Kidney capillary endothelial cell (primary cell): ENCODE data around the gene CDK5RAP2.

Source experiments
- DNase-seq: peaks from one replicate; pipeline ENCODE4 v3.0.0-alpha.2; 2018; ENCODE audit warnings: low spot score

The CDK5RAP2 gene

DNA sequence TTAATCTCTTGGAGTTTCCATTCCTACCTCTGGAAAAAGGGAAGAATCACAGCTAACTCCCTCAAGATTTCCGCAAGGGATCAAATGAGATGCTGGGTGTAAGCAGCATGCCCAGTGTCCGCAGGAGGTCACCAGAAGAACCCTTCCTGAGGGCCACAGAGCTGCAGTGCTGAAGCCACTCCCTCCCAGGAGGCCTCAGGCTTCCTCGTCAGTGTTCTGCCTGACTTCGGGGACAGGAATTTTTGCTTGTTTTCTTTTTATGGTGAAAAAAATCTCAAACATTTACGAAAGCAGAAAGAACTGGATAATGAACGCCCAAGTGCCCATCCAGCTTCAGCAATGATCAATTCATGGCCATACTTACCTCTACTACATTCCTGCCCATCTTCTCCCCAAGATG, 183.0 kb downstream of the CDK5RAP2 start:
- DNase-seq: no peak

DNA sequence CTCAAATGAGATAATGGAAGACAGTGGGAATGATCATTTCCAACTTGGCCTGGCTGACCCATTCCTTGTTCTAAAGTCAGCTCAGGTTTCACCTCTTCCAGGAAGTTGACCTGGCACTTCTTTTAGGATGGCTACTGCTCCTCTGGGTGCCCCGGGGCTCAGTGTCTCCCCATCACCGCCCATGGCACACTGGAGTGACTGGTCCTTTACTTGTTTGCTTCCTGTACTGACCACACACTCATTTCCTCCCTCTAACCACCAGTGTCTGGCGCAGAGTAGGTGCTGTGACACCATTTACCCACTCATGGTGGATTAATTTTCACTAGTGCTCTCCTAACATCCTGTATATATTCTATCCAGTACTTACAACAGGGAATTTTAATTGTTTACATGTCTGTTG, 183.5 kb downstream of the CDK5RAP2 start:
- DNase-seq: no peak

DNA sequence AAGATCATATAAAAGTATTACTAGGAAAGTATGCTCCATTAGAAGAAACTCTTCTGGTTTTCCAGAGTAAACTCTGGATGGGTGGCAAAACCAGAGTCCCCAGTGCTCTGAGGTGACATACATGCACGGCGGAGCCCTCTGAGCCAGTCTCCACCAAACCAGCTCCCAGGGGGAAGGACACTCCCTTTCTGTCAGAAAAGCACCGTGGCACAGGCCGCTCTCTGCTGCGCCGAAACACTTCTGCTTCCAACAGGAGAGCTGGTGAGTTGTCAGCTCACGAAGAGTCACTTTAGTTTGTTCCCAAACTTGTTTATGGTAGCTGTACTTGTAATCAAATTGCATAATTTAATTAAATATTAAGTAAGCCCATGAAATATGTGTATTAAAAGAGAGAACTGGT, 184.6 kb downstream of the CDK5RAP2 start:
- no peak for DNase-seq

DNA sequence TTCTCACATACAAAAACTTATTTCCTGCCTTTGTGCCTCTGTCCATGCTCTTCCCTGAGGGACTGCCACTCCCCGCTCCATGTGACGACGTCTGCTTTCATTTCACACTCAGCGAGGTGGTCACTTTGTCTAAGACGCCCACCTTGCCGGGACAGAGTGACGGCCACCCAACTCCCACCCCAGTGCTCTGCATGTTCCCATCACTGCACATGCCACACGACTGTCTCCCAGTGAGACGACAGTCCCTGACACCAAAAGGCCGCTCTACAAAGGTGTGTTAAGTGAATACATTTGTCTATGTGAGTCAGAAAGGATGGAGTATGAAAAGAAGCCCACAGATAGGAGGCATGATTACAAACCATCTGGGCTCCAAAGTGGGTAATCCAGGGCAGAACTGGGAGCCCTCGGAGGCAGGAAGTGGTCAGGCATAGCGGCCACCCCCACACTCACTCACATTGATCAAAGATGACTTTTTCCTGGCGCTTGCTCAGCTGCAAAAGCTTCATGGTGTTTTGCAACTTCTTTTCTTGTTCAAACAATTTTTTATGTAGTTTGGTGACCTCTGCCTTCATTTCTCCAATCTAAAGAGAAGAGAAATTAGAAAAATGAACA, 185.8 kb downstream of the CDK5RAP2 start:
- DNase-seq: peak; percentile 23

DNA sequence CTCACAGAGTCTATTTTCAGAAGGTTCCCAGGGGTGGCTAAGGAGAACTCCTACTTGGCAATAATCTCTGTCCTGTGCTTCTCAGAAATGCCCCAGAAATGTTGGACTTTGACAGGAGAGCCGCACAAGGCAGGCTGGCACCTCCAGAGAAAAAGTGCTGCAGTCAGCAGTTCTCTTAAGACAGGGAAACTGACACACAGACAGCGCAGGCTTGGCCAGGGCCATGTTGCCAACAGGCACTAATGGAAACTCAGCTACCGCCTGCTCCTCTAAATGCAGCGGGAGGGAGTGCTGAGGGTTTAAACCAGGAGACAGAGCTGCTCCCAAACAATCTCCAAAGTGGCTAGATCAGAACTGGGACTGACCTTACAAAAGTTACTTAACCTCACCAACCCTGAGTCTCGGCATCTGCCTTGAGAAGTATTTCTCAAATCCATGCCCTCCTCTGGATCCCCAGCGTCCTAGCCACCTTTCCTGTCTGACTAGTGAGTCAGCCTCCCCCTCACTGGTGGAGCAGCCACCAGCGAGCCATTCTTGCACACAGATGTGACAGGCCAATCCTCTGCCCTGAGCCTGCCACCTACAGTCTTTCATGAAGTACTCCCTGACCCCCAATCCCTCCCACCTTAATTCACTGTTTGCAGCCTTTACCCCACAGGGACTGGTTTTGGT, 186.4 kb downstream of the CDK5RAP2 start:
- DNase-seq: peak; percentile 16

DNA sequence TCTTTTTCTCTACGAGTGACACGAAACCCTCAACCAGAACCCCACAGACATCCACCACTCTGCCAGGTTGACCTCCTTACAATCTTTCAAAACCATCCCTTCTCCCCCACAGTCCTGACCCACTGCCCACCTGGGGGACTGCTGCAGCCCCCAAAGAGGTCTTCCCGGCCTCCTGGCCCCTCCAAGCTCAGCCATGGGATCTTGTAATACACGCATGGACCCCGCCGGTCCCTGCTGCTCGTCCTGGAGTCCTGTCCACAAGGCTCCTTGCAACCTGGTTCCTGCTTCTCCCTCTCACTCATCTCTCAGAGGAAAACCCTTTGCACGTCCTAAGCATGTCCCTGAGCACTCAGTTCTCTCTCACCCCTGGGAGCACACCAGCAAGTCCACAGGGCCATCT, 187.3 kb downstream of the CDK5RAP2 start:
- no peak for DNase-seq

DNA sequence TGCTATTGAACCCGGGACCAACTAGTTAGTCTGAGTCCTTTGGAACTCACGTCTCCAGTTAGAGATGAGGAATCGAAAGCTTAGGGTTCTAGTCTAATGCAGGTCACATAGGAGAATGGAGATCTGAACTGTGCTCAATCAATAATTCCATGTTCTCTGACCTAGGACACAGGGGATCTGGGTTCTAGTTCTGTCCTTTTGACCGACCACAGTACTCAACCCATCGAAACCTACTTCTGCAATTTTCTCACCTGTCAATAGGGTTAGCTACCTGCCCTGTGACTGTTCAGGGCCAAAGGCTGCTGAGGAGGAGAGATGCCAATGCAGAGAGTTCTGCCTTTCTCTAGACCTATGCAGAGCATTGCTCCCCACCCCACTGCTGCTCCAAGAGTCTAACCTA, 187.7 kb downstream of the CDK5RAP2 start:
- no peak for DNase-seq

DNA sequence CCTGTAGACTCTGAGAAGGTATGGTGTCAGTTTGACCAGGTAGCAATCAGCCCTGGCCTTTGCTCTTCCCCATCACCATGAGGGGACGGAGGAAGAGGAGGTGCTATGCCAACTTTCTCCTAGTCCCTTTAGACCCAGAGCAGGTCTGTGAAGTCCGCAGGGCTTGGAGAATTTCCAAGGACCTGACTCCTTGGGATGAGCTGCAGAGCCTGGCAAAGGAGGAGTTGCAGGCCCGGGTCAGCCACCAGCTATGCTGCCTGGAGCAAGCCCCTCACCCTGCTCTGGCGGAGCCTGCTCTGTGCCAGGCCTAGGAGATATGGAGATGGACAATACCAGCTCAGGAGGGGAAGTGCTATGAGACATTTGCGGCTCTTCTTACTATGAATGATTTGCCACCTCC, 188.3 kb downstream of the CDK5RAP2 start:
- DNase-seq: no peak

DNA sequence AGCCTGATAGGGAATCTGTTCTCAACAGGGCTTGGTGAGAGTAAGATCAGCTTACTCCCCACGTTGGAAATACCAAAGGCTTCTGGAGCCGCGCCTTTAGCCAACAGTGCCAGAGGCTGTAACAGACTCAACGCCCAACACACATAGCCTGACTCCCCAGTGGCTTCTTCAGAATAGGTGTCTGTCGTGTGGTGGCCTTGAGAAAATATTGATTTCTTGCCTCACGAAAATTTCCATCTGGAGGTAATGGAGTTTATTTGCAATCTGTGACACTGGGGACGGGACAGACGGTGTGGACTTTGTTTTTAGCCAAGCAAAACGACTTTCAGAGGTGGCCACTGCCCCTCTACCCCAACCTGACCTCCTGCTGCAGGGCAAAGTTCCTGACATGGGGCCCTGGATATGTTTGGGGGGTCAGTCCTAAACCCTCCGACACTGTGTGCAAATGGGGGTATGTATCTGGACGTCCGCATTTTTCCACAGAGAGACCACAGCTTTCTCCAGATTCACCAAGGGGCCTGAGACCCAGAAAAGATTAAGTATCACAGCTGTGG, 189.3 kb downstream of the CDK5RAP2 start:
- DNase-seq: no peak

DNA sequence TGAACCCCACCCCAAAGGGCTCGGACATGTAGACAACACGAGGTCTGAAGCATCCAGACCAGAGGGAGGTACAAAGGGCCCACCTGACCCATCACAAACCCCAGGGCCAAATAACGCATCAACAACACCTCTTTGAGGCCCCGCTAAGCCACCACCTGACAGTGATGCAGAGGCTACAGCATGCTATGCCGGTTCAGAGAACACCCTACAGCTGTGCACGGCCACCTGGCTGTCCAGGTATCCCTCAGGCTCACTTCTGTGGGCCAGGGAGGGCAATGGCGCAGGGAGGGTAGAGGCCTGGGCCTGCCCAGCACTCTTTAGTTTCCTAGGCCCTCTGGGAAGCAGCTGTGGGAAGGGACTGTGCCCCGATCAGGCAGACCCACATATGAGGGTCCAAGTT, 190.1 kb downstream of the CDK5RAP2 start:
- DNase-seq: no peak

DNA sequence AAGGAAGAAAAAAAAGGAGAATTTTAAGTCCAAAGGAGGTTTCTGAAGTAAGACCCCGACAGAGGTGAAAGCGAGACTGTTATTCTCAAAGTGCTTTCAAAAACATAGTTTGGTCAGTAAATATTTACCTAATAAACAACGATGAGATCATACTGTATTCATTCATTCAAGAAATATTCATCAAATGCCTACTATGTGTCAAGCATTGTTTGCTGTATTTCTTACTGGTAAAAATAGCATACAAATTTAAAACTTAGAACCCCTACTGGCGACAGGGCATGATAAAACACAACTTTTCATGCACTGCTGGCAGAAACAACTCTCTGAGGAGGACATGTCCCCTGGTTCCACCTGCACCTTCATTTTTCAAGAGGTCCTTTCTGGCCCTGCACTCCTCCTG, 190.7 kb downstream of the CDK5RAP2 start:
- no peak for DNase-seq

DNA sequence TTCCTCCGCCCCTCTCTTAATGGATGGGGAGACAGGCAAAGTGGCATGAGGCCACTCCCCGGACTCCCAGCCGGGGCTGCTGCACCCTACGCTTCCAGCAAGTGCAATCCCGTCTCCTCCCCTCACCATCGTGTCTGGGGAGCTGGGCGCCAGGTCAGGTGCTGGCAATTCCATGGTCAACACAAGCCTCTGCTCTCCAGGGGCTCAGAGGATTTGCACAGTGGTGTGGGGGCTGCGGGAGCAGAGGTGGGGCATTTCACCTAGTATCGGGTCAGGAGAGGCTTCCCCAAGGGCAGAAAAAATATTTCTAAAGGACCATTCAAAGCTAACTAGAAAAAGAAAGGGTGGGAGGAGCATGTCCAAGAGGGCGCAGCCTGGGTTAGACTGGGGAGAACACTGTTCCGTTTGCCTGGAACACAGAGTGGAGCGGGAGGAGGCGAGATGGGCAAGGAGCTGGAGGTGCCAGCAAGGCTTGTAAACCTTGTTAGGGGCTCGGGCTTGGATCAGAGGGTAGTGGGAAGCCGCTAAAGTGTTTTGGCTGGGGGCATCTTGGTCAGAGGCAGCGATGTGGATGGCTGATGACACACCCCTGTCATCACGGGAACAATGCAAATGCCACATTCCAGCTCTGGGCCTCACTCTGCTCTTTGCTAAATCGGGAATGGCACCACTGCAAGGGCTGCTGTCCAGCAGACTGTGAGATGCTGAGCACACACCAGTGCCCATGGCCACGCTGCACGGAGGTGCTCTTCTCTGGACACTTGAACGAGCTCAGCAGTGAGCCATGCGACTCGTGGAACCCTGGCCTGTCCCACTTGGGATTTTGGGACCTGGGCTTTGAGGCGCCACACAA, 191.7 kb downstream of the CDK5RAP2 start:
- DNase-seq: no peak

DNA sequence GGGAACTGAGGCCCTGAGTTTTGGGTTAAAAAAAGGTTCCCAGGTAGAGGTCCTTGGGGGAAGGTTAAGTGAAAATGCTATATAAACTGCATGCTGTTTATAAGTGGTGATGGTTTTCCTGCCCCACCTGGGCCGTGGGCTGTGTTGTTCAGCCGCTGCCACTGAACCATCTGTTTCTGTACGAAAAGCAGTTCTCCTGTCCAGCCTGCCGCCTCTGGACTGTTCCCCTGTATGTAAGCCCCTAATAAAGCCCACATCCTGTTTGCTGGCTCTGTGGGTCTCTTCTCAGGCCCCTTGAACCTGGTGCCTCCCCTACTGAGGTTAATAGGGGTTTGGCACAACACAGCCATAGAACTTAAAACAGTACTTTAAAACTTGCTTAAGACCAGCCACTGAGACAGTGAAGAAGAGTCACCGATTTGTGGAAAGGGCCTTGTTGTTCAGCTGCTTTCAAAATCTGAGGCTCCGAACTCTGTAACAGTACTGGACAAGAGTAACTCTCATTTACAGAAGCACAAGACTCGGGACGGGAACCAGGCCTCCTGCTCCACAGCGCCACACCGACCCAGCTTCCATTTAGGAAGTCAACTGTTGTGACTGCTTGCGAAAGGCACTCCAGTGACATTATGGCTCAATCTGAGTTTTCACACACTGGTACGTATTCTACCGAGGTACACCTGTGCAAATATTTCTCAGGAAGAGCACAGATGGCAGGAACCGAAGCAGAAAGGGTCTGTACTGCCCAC, 192.5 kb downstream of the CDK5RAP2 start:
- no peak for DNase-seq

DNA sequence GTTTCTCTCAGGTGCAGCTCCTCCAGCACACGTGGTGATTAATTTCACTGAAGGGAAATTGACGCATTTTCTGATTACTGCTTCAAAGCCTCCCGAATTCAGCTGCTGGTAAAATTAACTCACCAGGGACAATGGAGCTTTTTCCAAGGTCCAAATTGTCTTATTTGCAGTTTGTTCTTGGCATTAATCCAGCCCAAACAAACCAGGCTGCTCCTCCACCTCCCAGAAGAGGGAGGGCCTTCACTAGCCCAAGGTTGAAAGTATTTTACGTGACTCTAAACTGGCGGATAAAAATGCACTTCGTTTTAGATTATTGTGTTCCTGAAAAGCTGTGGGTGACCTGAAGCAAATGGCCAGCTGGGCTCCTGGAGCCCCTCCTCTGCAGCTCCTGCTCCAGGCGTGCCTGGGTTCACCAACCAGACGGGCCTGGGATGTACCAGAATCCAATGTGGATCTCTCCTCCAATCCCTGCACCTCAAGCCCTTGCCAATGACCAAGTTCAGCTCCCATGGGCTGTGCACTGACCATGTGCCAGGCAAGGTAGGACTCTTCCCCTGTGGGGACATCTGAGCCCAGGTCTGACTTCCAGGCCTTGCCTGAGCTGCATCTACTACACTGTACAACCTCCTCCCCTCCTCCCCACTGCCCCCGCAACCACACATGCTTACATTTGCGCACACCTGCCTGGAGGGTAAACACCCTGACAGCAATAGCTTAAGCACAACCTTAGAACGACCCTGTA, 193.4 kb downstream of the CDK5RAP2 start:
- DNase-seq: no peak

DNA sequence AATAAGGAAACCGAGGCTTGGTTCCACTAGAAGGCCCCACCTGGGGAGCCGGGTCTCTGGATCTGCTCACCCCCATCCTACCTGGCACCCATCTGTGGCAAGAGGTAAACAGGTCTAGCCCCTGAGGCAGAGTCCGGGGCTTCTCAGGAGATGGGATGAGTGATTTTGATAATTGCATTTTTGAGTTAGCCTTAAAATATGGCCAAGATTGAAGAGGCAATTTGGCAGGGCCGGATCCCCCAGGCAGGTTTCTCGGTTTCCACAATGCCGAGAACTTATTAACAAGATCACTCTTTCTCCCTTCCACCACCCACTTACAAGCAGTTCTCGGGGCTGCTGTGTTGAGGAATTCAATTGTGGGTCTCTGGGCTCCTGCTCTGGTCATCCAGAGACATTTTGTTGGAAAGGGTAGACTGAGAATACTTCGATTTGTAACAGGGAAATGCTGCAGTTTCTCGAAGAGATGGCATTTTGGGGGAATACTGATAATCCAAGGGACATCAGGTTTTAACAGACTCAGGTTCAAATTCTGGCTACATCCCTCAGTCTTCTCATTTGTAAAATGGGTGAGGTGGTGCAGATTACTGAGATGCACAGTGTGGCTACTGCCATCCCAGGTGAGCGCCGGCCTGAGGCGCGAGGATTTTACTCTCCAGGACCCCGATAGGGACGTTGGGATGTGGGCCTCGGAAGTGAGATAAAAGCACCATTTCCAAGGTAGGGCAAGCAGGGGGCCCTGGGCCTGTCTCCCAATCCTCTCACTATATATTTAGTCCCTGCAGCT, 194.2 kb downstream of the CDK5RAP2 start:
- DNase-seq: no peak

DNA sequence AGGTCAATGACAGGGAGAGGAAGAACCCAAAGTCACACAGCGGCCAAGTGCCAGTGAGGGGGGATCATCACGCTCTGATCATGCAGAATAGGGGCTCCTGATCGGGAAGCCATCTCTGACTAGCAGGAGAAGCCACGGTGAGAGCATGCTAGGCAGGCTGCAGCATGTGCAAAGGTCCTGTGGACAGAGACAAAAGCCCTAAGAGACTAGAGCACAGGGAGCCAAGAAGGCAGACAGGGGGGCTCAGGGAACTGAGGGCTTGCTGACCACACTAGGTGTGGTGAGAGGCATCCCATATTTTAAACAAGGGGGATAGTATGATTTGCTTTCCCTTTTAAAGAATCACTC, 195.1 kb downstream of the CDK5RAP2 start:
- DNase-seq: no peak

DNA sequence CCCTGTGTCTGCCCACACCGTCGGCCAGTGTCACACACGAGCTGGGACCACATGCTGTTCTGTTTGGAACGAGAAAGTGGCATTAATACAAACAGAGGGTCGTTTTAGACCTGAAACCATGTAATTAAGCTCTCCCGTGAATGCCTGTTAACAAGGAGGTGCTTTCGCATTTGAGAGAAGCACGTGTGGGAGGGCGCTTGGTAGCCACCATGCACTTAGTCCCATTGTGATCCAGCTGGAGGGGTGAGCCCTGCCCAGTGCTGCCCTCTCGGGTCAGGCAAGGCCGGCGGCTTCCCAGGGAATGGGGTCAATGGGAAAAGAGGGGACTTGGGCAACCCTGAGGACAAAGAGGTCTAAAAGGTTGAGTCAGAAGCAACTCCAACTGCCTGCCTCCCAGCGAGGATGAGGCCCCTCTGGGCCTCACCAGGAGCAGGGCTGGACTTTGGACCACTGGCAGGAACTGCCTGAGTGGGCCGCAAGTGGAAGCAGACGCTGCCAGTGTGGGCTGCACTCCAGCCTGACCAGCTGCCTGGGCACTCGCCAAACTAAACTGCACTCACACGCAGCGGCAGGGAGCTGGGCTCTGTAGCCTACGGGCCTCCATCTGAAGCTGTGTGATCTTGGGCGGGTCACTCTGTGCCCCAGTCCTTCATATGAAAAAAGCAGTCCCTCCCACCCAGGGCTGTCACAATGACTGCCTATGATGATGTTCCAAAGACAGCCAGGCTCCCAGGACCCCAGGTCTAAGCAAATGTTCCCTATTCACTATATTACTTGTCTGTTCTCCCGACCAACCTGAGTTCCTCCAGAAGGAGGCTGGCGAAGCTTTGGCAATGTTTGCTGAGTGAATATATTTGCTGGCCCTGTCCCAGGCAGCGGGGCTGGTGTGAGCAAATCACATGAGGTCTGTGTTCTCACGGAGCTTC, 195.7 kb downstream of the CDK5RAP2 start:
- no peak for DNase-seq

DNA sequence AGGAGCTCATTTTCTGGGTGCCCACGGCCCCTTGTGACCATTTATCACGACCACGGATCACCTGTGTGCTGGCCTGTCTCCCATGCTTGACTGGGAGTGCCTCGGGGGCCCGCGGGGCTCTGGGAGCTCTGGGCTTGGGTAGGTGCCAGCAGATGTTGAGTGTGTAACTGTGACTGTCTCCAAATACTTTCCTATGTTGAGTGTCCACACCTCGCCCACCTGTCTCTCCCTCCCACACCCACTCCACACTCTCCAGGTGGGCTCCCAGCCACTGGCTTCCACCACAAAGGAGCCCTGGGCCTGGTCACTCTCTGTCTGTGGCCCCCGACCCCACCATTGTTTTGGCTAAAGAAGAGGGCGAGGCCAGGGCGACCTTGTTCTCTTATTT, 196.4 kb downstream of the CDK5RAP2 start:
- no peak for DNase-seq

DNA sequence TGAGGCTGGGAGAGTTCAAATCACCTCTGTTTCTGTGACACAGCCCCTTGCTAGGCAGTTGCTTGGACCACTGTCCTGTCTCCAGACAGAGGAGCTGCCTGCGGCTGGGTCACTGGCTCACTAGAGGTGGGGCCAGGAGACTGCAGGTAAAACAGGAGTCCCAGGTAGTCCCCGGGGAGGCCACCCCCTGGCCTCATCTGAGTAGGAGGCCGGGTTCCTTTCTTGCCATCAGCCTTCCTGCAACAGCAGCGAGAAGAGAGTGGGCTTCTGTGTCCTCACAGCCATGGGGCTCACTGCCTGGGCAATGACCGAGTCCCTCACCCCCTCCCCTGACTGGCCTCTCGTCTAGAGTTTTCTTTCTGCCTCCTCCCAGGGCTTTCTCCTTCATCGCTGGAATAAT, 197.5 kb downstream of the CDK5RAP2 start:
- no peak for DNase-seq

DNA sequence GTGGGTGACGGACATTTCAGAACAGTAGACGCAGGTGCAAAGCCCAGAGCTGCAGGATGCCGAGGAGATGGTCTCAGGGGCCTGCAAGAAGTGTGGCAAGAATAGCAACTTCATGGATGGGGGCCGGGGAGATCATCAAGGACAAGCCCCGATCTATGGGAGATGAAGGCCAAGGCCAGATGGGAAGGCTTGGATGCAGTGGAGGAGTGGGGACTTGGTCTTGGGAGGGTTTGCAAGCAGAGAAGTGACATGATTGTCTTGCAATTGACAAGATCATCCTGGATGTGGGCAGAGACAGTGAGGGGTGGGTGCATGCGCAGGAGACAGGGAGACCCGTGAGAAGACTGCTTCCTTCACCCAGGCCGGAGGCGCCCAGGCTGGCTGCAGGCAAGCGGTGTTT, 198.1 kb downstream of the CDK5RAP2 start:
- no peak for DNase-seq
